Stomach (tissue), 4 donors: ENCODE results near the gene H3-3A.

Experiments
- EP300 ChIP-seq: sonication (generic); formaldehyde crosslinking; IDR thresholded peaks from one replicate; pipeline ENCODE4 v1.6.1; 2017; ENCODE audit warnings: antibody characterized with exemption
- POLR2A ChIP-seq, 4 donors: fragments of 450-650 bp; IDR thresholded peaks; one replicate each; pipeline ENCODE4 v1.6.1; 2016; ENCODE audit warnings: antibody characterized with exemption in 4 of 4, control low read depth in 2 of 4, mild to moderate bottlenecking in 1 of 4, moderate library complexity in 1 of 4
- POLR2AphosphoS5 ChIP-seq, 3 donors: sonication (generic); formaldehyde crosslinking; IDR thresholded peaks; one replicate each; pipeline ENCODE4 v1.6.1; 2016; ENCODE audit warnings: antibody characterized with exemption in 3 of 3
- TF ChIP-seq, protein P1 (sequence below), 7 experiments: fragments of 450-650 bp in 4 of 7; fragments of 200-600 bp in 3 of 7; sonication (generic) in 3 of 7; IDR thresholded peaks; one replicate each; pipeline ENCODE4 v1.5.1; 2016 to 2019; ENCODE audit warnings: antibody characterized with exemption in 7 of 7, control low read depth in 2 of 7, mild to moderate bottlenecking in 1 of 7

DNA sequence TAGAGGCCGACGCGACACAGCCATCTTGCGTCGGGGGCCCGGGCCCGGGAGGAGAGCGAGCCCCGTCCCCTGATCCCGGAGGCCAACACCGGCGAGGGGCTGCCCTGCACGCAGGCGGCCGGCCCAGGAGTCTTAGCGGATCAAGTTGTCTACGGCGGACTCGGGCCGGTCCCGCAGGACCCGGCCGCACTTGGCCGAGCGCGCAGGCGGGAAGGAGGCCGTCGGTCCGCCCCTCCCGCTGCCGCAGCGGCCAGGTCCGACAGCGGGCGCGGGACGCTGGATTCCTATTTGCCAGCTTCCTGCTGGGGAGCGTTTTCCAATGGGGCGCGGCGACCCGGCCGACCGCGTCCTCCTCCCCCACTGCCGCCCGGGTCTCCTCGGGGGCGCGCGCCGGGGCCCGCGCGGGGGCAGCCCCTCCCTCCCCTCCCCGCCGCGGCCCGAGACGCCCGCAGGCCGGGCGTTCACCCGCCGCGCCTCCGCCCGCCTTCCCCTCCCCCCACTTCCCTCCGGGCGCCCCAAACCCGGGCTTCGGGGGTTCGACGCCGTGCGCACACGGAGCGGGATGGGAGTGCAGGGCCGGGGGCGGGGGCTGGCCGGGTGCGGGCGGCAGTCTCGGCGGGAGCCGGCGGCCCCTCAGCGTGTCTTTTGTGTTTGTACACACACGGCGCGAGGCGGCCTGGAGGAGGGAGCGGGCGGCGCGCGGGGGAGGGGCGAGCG, 517 bp upstream of the H3-3A start:
- TF ChIP-seq, protein P1, sequence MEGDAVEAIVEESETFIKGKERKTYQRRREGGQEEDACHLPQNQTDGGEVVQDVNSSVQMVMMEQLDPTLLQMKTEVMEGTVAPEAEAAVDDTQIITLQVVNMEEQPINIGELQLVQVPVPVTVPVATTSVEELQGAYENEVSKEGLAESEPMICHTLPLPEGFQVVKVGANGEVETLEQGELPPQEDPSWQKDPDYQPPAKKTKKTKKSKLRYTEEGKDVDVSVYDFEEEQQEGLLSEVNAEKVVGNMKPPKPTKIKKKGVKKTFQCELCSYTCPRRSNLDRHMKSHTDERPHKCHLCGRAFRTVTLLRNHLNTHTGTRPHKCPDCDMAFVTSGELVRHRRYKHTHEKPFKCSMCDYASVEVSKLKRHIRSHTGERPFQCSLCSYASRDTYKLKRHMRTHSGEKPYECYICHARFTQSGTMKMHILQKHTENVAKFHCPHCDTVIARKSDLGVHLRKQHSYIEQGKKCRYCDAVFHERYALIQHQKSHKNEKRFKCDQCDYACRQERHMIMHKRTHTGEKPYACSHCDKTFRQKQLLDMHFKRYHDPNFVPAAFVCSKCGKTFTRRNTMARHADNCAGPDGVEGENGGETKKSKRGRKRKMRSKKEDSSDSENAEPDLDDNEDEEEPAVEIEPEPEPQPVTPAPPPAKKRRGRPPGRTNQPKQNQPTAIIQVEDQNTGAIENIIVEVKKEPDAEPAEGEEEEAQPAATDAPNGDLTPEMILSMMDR (IDR thresholded peaks at IDR 0.05), result no peak
- TF ChIP-seq POLR2AphosphoS5 (IDR thresholded peaks at IDR 0.05) (peak in 2 of 3 donors; percentile 80 to 84), POLR2A (IDR thresholded peaks at IDR 0.05) (peak in 1 of 4 donors; percentile 26), EP300 (no peak)
